Pancreas (tissue), 10 donors: ENCODE data around the gene TTYH1. TPM values are rescaled to one million over a fixed set of nuclear protein-coding genes. Genes with fewer than 3 reads are reported as not detected.

Source experiments
- ATAC-seq, 4 donors: fragments of 200-7000 bp; cut with Tn5 transposase; one replicate each; pipeline versions ENCODE4 v1.8.0 to v1.9.1; 2020; ENCODE audit warnings: mild to moderate bottlenecking in 4 of 4, moderate library complexity in 4 of 4
- DNase-seq, 6 donors: peaks; one replicate each; pipeline ENCODE4 v3.0.0-alpha.2; 2020
- FAIRE-seq: peaks from 2 replicates; lab custom pipeline; 2012; peaks lifted over from hg19 to GRCh38; lab: Jason Lieb, UNC
- H3K27ac ChIP-seq, 4 donors: fragments of 200-600 bp; sonication (generic); 1 replicate in 3 of 4; 2 replicates in 1 of 4; pipeline versions ENCODE4 v1.5.0 to v1.8.0; 2020
- H3K27me3 ChIP-seq, 4 donors: fragments of 200-600 bp; one replicate each; pipeline ENCODE4 v1.8.0; 2021
- H3K36me3 ChIP-seq, 3 donors: fragments of 200-600 bp; sonication (generic) in 1 of 3; one replicate each; pipeline versions ENCODE4 v1.5.0 to v1.8.0; 2020 to 2021
- H3K4me1 ChIP-seq, 3 donors: fragments of 200-600 bp; one replicate each; pipeline ENCODE4 v1.8.0; 2021
- H3K4me3 ChIP-seq, 4 donors: fragments of 200-600 bp; sonication (generic) in 2 of 4; one replicate each; pipeline versions ENCODE4 v1.5.0 to v1.8.0; 2020 to 2021
- H3K9me3 ChIP-seq, 4 donors: fragments of 200-600 bp; one replicate each; pipeline ENCODE4 v1.8.0; 2021
- WGBS, 2 donors: extraction: QIAGEN DNeasy Blood & Tissue Kit; methylation state at CpG; one replicate each; pipeline ENCODE4 v1.1.7; 2013; 5-methylcytosine and 5-hydroxymethylcytosine counted together
- intact Hi-C, 3 donors: fragments of 100-400 bp; cut with DNase I; formaldehyde crosslinking; loops; one replicate each; pipeline versions ENCODE4 v1.11.1 to v1.14.2; 2022
- polyA plus RNA-seq, 2 donors: library from polyadenylated mRNA; stranded (reverse); fragments of 200-250 nt; gene quantifications; one replicate each; pipeline ENCODE4 v1.2.3, GENCODE V29; 2013
- total RNA-seq, 6 donors: library from RNA; stranded (reverse); fragmentation: NEBNext Ultra II Directional in 4 of 6; extraction: Animal tissue kit (Norgen Biotek cat#: 25700) in 4 of 6; gene quantifications; one replicate each; pipeline versions ENCODE4 v1.2.1 to v1.2.4, GENCODE V29; 2021 to 2023
- TF ChIP-seq, protein P1 (sequence below), 4 donors: fragments of 200-600 bp; sonication (generic) in 3 of 4; IDR thresholded peaks; one replicate each; pipeline versions ENCODE4 v1.5.0 to v1.8.0; 2021; ENCODE audit warnings: antibody characterized with exemption in 4 of 4
- donor health status: healthy with polysubstance abuse.
- donor health status: DM: no; HTN: no; CAD: no; lungs with moderate emphysema.
- donor health status: DM: no; HTN: no; CAD: no.
- donor health status: control.
- donor health status: control.
- donor health status: Bipolar disorder and iron deficiency.
- donor health status: DM: yes; HTN: yes; CAD: no.
- donor health status: DM: no; HTN: no; CAD: no.
- donor health status: DM: no; HTN: no; CAD: no.
- donor health status: DM: yes; HTN: yes; CAD: no.

Gene TTYH1
- total and polyA plus RNA-seq, 8 donors: 20.8 to 78.0 (median 27.0) TPM

DNA sequence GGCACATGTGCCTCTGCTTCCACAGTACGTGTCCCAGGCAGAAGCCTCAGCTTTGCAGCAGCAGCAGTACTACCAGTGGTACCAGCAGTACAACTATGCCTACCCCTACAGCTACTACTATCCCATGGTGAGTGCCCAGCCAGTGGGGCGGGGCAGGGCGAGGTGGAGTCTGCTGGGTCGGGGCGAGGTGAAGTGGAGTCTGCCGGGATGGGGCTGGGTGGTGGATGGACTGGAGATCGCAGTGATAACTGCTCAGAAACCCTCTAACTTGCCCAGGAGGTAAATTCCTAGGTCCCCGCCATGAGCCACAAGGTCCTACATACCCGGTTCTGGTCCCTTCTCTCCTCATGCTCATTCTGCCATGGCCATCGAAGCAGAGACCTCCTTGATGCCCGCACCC is 37.4 kb downstream of the TTYH1 start:
- peaks cover 17 to 59% (median 52%) of the 10 kb centered on the region in 3 donors for H3K36me3 ChIP-seq
- 69 to 90% methylated on average over 11 of the region's 11 CpGs for WGBS, 2 donors

DNA sequence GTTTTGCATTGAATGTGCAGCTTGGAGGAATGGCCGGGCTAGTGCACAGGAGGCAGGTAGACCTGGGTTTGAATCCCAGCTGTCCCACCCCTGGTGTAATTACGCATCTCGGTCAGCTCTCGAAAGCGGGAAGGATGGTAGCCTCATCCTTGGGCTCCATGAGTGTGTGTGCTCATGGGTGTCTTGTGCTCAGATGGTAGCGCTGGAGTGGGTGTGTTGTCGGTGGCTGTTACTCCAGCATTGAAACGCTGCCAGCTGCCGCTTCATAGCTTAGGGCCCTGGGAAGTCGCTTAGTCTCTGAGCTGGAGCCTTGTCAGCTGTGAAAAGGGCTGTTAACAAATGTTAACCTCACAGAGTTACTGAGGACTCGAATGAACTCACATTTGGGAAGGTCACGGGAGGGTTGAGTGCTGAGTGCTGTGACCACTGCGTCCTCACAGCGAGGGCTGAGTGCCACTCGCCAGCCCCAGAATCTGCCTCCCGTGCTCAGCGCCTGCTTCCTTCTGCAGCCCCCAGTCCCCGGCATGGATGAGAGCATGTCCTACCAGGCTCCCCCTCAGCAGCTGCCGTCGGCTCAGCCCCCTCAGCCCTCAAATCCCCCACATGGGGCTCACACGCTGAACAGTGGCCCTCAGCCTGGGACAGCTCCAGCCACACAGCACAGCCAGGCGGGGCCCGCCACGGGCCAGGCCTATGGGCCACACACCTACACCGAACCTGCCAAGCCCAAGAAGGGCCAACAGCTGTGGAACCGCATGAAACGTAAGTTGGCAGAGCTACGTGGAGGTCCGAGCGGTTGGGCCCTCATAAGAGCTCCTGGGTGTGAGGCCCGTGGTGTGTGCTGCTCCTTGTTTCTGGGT is 38.9 kb downstream of the TTYH1 start:
- ATAC-seq: no peak
- Histone ChIP-seq H3K36me3 (peaks cover 22 to 74% (median 65%) of the 10 kb centered on the region in 3 donors), H3K9me3 (no peaks in the 10 kb centered on the region), H3K4me3 (no peak overlapping the region), H3K4me1 (peaks cover 24 to 38% (median 26%) of the 10 kb centered on the region in 3 donors), H3K27ac (no peak overlapping the region), H3K27me3 (no peaks in the 10 kb centered on the region)
- peak in 3 of 6 donors; percentile 28 to 62 (median 49) for DNase-seq
- 82 to 90% methylated on average over 31 of the region's 31 CpGs for WGBS, 2 donors
- intact Hi-C loops: no loop called here
- no peak for FAIRE-seq
- TF ChIP-seq, protein P1, sequence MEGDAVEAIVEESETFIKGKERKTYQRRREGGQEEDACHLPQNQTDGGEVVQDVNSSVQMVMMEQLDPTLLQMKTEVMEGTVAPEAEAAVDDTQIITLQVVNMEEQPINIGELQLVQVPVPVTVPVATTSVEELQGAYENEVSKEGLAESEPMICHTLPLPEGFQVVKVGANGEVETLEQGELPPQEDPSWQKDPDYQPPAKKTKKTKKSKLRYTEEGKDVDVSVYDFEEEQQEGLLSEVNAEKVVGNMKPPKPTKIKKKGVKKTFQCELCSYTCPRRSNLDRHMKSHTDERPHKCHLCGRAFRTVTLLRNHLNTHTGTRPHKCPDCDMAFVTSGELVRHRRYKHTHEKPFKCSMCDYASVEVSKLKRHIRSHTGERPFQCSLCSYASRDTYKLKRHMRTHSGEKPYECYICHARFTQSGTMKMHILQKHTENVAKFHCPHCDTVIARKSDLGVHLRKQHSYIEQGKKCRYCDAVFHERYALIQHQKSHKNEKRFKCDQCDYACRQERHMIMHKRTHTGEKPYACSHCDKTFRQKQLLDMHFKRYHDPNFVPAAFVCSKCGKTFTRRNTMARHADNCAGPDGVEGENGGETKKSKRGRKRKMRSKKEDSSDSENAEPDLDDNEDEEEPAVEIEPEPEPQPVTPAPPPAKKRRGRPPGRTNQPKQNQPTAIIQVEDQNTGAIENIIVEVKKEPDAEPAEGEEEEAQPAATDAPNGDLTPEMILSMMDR (IDR thresholded peaks at IDR 0.05): no peak

More for the DNA sequence above, 37.4 kb downstream of the TTYH1 start:
- H3K4me3 ChIP-seq: no peak overlapping the region
- peak overlapping the region in 2 of 4 donors; percentile 47 to 99 for H3K27ac ChIP-seq
- FAIRE-seq: no peak
- peaks cover 18 to 24% (median 24%) of the 10 kb centered on the region in 3 donors for H3K4me1 ChIP-seq
- no peaks in the 10 kb centered on the region for H3K9me3 ChIP-seq
- TF ChIP-seq, protein P1 (IDR thresholded peaks at IDR 0.05): no peak
- ATAC-seq: no peak
- intact Hi-C loops: no loop called here
- H3K27me3 ChIP-seq: no peaks in the 10 kb centered on the region
- peak in 1 of 6 donors; percentile 63 for DNase-seq

DNA sequence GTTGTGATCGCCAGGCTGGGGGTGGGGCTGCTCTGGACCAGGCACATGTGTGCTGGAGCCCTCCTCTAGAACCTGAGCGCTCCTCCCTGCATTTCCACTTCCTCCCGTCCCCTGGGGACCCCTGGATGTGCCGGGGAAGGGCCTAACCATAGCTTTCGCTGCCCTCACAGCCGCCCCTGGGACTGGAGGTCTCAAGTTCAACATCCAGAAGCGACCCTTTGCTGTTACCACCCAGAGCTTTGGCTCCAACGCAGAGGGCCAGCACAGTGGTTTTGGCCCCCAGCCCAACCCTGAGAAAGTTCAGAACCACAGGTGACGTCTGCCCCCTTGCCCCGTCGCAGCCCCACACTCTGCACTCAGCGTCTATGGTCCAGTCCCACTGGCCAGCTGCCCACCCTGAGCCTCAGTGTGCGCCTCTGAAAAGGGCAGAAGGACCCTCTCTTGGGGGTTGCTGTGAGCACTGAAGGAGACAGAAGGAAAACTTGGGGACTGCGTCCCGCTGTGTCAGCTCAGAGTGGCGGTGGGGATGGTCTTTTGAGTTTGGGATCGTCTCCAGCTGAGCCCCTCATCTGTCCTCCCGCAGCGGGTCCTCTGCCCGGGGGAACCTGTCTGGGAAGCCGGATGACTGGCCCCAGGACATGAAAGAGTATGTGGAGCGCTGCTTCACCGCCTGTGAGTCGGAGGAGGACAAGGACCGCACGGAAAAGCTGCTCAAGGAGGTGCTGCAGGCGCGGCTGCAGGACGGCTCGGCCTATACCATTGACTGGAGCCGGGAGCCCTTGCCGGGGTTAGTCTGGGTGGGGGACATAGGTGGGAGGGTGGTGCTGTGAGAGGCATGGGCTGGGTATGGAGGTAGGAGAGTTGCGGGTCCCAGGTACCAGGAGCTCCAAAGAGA is 39.8 kb downstream of the TTYH1 start:
- Histone ChIP-seq H3K27me3 (no peaks in the 10 kb centered on the region), H3K36me3 (peaks cover 22 to 83% (median 67%) of the 10 kb centered on the region in 3 donors), H3K27ac (no peak overlapping the region), H3K9me3 (no peaks in the 10 kb centered on the region), H3K4me1 (peaks cover 30 to 45% (median 33%) of the 10 kb centered on the region in 3 donors), H3K4me3 (no peak overlapping the region)
- ATAC-seq: no peak
- whole genome bisulfite sequencing, 2 donors: 91 to 94% methylated on average over 33 of the region's 33 CpGs
- peak in 3 of 6 donors; percentile 31 to 75 (median 58) for DNase-seq
- FAIRE-seq: no peak
- intact Hi-C loops: no loop called here
- TF ChIP-seq, protein P1 (IDR thresholded peaks at IDR 0.05): no peak

DNA sequence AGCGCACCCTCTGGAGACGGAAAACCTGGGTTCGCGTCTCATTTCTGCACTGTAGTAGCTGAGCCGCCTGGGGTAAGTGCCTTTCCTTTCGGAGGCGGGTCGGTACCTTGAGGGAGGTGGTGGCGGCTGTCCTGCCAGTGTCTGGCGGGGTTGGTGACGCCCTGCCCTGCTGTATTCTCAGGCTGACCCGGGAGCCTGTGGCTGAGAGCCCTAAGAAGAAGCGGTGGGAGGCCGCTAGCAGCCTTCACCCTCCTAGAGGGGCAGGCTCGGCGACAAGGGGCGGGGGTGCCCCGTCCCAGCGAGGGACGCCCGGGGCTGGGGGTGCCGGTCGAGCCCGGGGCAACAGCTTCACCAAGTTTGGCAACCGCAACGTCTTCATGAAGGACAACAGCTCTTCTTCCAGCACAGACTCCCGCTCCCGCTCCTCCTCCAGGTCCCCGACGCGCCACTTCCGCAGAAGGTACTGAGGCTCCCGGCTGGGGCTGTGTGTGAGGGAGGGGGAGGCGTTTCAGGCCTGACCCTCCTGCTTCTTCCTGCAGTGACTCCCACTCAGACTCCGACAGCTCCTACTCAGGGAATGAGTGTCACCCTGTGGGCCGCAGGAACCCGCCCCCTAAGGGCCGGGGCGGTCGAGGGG is 40.6 kb downstream of the TTYH1 start:
- peaks cover 27 to 43% (median 33%) of the 10 kb centered on the region in 3 donors for H3K4me1 ChIP-seq
- H3K27me3 ChIP-seq: no peaks in the 10 kb centered on the region
- H3K27ac ChIP-seq: no peak overlapping the region
- H3K4me3 ChIP-seq: no peak overlapping the region
- FAIRE-seq (no peak), DNase-seq (peak in 2 of 6 donors; percentile 46 to 79), ATAC-seq (no peak)
- no peaks in the 10 kb centered on the region for H3K9me3 ChIP-seq
- intact Hi-C loops: no loop called here
- TF ChIP-seq, protein P1 (IDR thresholded peaks at IDR 0.05): no peak
- WGBS, 2 donors: 92 to 93% methylated on average over 38 to 40 of the region's 40 CpGs
- peaks cover 22 to 92% (median 74%) of the 10 kb centered on the region in 3 donors for H3K36me3 ChIP-seq
